ENCODE measurements around the gene BIRC7. TPM values are rescaled to one million over a fixed set of nuclear protein-coding genes. Genes with fewer than 3 reads are reported as not detected.

BIRC7 gene
- 2.3 to 3.7 TPM (median 3.4 TPM) in 5 replicates for total RNA-seq (2022; extraction: Qiagen RNA extraction; ENCODE audit: low read depth)

GRCh38 chr20:63235399-63235983 is at the start of gene BIRC7:
Gene BIRC7, plus strand, starts transcription at chr20:63235905. Its CDS starts 192 bp downstream, at chr20:63236097.

GRCh38 chr20:63216041-63216848 is 19.5 kb upstream of the BIRC7 start, which contains the start of gene YTHDF1:
Gene YTHDF1, minus strand, starts transcription at chr20:63216131. Its CDS starts 239 bp downstream, at chr20:63215892.

GRCh38 chr20:63254232-63254605 is 18.5 kb downstream of the BIRC7 start, which contains the start of gene NKAIN4:
Gene NKAIN4, minus strand, starts transcription at chr20:63254463. Its CDS starts 13 bp downstream, at chr20:63254450.

GRCh38 chr20:63272105-63273058 is 36.7 kb downstream of the BIRC7 start, which contains the start of gene ARFGAP1:
Gene ARFGAP1, plus strand, starts transcription at chr20:63272813. Its CDS starts 2,768 bp downstream, at chr20:63275581.

Other genes starting within 250 kb of the BIRC7 start
- not detected in 5 replicates for gene BHLHE23, start 228.9 kb upstream of the BIRC7 start, total RNA-seq (2022; extraction: Qiagen RNA extraction; ENCODE audit: low read depth)
- 52.1 to 59.5 TPM (median 56.3 TPM) in 5 replicates for gene YTHDF1, start 19.8 kb upstream of the BIRC7 start, total RNA-seq (2022; extraction: Qiagen RNA extraction; ENCODE audit: low read depth)
- 5.9 to 9.6 TPM (median 6.4 TPM) in 5 replicates for gene NKAIN4, start 18.6 kb downstream of the BIRC7 start, total RNA-seq (2022; extraction: Qiagen RNA extraction; ENCODE audit: low read depth)
- gene ARFGAP1, start 36.9 kb downstream of the BIRC7 start, total RNA-seq (2022; extraction: Qiagen RNA extraction; ENCODE audit: low read depth): 57.3 to 98.5 TPM (median 82.3 TPM) in 5 replicates
- gene COL20A1, start 57.3 kb downstream of the BIRC7 start, total RNA-seq (2022; extraction: Qiagen RNA extraction; ENCODE audit: low read depth): 0.69 to 1.8 TPM (median 0.79 TPM) in 5 replicates
- gene CHRNA4, start 125.4 kb downstream of the BIRC7 start, total RNA-seq (2022; extraction: Qiagen RNA extraction; ENCODE audit: low read depth): 0.15 to 0.37 TPM (median 0.22 TPM) in 5 replicates
- gene KCNQ2, start 236.8 kb downstream of the BIRC7 start, total RNA-seq (2022; extraction: Qiagen RNA extraction; ENCODE audit: low read depth): 0.49 to 1.3 TPM (median 0.60 TPM) in 5 replicates

All from A549 treated with RU486 at 1 μM for 4 hours (cell line).